ENCODE results near the gene SH3BP2. TPM values are rescaled to one million over a fixed set of nuclear protein-coding genes. Genes with fewer than 3 reads are reported as not detected.
"Not testable (repeated sequence)": the region's sequence is repeated elsewhere in the genome, so short reads cannot be mapped to it uniquely, and the experiment has no call there.

The SH3BP2 gene
- total and polyA plus RNA-seq, 12 donors = 10.4 to 47.7 (median 16.4) TPM

DNA sequence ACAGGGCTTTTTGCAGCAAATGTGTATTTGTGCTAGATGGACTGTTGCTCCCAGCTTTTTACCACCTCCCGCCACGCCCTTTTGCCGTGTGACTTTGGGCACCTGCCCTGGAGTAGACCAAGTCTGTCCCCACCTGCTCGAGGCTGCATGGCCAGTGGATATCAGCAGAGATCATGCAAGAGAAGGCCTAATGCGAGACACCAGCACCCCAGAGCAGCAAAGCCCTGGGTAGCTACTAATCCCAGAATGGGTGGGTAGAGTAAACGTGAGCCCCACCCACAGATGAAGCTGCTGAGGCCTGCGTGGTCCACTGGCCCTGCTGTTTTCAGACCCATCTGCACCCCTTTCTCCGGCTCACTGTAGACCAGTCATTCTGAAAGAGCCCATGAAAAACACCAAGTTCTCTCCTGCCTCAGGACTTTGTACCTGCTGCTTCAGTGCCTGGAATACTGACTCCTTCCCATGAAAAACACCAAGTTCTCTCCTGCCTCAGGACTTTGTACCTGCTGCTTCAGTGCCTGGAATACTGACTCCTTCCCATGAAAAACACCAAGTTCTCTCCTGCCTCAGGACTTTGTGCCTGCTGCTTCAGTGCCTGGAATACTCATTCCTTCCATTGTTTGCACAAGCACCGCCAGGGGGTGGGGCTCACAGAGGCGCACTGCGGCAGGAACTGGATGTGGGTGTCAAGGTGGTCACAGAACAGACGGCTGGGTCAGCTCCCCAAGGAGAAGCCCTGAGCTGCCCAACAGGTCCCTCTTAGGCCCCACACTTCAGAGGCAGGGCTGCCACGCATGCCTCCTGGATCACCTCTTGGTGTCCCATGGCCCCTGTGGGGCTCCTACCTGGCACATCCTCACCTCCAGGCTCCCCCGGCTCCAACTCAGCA lies 31.6 kb upstream of the SH3BP2 start:
- H3K9me3 ChIP-seq = no peaks in the 10 kb centered on the region
- no peak overlapping the region for H3K4me3 ChIP-seq
- DNase-seq = no peak
- peak in 1 of 8 donors; percentile 18 for ATAC-seq
- H3K4me1 ChIP-seq = peaks cover 0 to 21% (median 12%) of the 10 kb centered on the region in 9 donors
- no peaks in the 10 kb centered on the region for H3K27me3 ChIP-seq
- H3K27ac ChIP-seq = no peak overlapping the region
- intact Hi-C loops (cut with DNase I) = loop anchor here in 8 of 10 donors (5.0 to 10.0 kb wide), 11 partner anchors 41 to 284 kb away; partner anchors contain the start of gene ADD1 (in 4 of the 8)
- TF ChIP-seq, protein P1, sequence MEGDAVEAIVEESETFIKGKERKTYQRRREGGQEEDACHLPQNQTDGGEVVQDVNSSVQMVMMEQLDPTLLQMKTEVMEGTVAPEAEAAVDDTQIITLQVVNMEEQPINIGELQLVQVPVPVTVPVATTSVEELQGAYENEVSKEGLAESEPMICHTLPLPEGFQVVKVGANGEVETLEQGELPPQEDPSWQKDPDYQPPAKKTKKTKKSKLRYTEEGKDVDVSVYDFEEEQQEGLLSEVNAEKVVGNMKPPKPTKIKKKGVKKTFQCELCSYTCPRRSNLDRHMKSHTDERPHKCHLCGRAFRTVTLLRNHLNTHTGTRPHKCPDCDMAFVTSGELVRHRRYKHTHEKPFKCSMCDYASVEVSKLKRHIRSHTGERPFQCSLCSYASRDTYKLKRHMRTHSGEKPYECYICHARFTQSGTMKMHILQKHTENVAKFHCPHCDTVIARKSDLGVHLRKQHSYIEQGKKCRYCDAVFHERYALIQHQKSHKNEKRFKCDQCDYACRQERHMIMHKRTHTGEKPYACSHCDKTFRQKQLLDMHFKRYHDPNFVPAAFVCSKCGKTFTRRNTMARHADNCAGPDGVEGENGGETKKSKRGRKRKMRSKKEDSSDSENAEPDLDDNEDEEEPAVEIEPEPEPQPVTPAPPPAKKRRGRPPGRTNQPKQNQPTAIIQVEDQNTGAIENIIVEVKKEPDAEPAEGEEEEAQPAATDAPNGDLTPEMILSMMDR (IDR thresholded peaks at IDR 0.05) = peak in 4 of 9 donors; percentile 11 to 18 (median 16)
- 83% methylated on average over 14 of the region's 14 CpGs for whole genome bisulfite sequencing, 2 donors
- no peaks in the 10 kb centered on the region for H3K36me3 ChIP-seq

DNA sequence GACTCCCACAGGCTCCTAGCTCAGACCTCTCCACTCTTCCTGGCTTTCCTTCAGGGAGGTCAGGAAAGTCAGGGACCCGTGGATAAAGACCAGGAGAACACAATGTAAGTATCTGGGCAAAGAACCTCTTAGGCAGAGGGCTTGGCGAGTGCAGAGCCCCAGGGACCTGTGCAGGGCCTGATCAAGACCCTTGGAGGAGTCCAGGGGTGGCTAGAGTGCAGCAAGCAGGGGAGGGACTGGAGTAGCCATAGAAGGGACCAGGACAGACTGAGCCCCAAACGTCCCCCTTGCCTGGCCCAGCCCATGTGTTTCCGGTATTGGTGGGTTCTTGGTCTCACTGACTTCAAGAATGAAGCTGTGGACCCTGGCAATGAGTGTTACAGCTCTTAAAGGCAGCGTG lies 30.8 kb upstream of the SH3BP2 start:
- intact Hi-C loops (cut with DNase I) = loop anchor here in 8 of 10 donors (5.0 to 10.0 kb wide), 11 partner anchors 40 to 283 kb away; partner anchors contain the start of gene ADD1 (in 4 of the 8)
- Histone ChIP-seq H3K9me3 (no peaks in the 10 kb centered on the region), H3K4me1 (peaks cover 0 to 14% (median 8%) of the 10 kb centered on the region in 9 donors), H3K36me3 (no peaks in the 10 kb centered on the region), H3K27ac (no peak overlapping the region), H3K27me3 (no peaks in the 10 kb centered on the region), H3K4me3 (no peak overlapping the region)
- WGBS, 2 donors = 61 to 72% methylated on average over 5 of the region's 5 CpGs
- DNase-seq (no peak), ATAC-seq (no peak)
- TF ChIP-seq, protein P1 (IDR thresholded peaks at IDR 0.05) = no peak

DNA sequence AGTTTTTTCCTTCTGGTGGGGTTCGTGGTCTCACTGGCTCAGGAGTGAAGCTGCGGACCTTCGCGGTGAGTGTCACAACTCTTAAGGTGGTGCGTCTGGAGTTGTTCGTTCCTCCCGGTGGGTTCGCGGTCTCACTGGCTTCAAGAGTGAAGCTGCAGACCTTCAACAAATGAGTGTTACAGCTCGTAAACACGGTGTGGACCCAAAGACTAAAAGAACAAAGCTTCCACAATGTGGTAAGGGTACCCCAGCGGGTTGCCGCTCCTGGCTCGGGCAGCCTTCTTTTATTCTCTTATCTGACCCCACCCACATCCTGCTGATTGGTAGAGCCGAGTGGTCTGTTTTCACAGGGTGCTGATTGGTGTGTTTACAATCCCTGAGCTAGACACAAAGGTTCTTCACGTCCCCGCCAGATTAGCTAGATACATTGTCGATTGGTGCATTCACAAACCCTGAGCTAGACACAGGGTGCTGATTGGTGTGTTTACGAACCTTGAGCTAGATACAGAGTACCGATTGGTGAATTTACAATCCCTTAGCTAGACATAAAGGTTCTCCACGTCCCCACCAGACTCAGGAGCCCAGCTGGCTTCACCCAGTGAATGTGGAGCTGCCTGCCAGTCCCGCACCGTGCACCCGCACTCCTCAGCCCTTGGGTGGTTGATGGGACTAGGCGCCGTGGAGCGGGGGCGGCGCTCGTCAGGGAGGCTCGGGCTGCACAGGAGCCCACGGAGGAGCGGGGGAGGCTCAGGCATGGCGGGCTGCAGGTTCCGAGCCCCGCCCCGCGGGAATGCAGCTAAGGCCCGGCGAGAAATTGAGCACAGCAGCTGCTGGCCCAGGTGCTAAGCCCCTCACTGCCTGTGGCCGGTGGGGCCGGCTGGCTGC lies 30.2 kb upstream of the SH3BP2 start:
- not testable (repeated sequence) for DNase-seq, H3K4me3 ChIP-seq, H3K27me3 ChIP-seq, ATAC-seq, H3K27ac ChIP-seq, H3K36me3 ChIP-seq, H3K9me3 ChIP-seq
- intact Hi-C loops (cut with DNase I) = loop anchor here in 8 of 10 donors (5.0 to 10.0 kb wide), 11 partner anchors 40 to 282 kb away; partner anchors contain the start of gene ADD1 (in 4 of the 8)
- WGBS, 2 donors = 96 to 98% methylated on average over 34 to 41 of the region's 42 CpGs
- peaks cover 0 to 18% (median 10%) of the 10 kb centered on the region in 9 donors for H3K4me1 ChIP-seq

DNA sequence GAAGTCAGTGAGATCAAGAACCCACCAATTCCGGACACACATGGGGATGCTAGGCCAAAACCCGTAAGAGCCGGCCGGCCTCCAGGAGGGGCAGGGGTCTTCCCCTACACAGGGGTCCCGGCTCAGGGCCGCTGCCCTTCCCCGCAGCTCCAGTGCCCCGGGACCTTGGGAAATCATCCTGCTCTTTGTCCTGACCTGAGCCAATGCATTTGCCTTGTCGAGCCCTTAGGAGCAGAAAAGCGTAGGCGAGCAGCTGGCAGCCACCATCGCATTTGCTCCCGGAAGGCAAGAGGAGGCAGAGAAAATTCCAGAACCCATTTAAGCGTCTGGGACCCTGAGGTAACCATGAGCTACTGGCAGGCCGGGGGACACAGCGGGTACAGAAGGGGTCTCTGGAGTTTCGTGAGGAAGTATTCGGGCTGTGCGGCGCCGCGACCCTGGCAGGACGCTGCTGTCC lies 29.3 kb upstream of the SH3BP2 start:
- Histone ChIP-seq H3K9me3 (no peaks in the 10 kb centered on the region), H3K4me3 (peak overlapping the region; percentile 21 to 64 (median 56)), H3K27ac (peak overlapping the region in 9 of 10 donors; percentile 44 to 83 (median 69)), H3K36me3 (no peaks in the 10 kb centered on the region), H3K27me3 (no peaks in the 10 kb centered on the region), H3K4me1 (peaks cover 0 to 23% (median 17%) of the 10 kb centered on the region in 9 donors)
- DNase-seq (no peak), ATAC-seq (peak in 7 of 8 donors; percentile 1 to 43 (median 23))
- 39 to 49% methylated on average over 23 of the region's 23 CpGs for WGBS, 2 donors
- intact Hi-C loops (cut with DNase I) = loop anchor here in 8 of 10 donors (5.0 to 10.0 kb wide), 11 partner anchors 39 to 281 kb away; partner anchors contain the start of gene ADD1 (in 4 of the 8)
- TF ChIP-seq, protein P1 (IDR thresholded peaks at IDR 0.05) = no peak

Data from heart right ventricle (tissue), 16 donors.